Posterior cingulate gyrus (tissue), 11 donors: Measurements from ENCODE around the gene TAGLN3.
"Not testable (repeated sequence)": the region's sequence is repeated elsewhere in the genome, so short reads cannot be mapped to it uniquely, and the experiment has no call there.

Experiments
- DNase-seq, 10 donors: peaks; one replicate each; pipeline versions ENCODE4 v3.0.0 to v3.0.0-alpha.2; 2020 to 2021; ENCODE audit warnings: mixed read lengths in 3 of 10
- intact Hi-C: fragments of 100-400 bp; cut with DNase I; formaldehyde crosslinking; loops from one replicate; pipeline ENCODE4 v1.15.1; 2023

Gene TAGLN3

GRCh38 chr3:112005091-112005672 is 6.5 kb downstream of the TAGLN3 start:
- intact Hi-C loops: no loop called here
- DNase-seq: no peak

GRCh38 chr3:112007633-112008032 is 8.9 kb downstream of the TAGLN3 start:
- intact Hi-C loops: no loop called here

GRCh38 chr3:112009670-112010069 is 10.9 kb downstream of the TAGLN3 start:
- intact Hi-C loops: no loop called here
- no peak for DNase-seq

More at GRCh38 chr3:112007633-112008032, 8.9 kb downstream of the TAGLN3 start:
- DNase-seq: no peak

- DNase-seq: no peak
- intact Hi-C loops: no loop called here
Measured at GRCh38 chr3:112010636-112011035, 11.9 kb downstream of the TAGLN3 start.

- intact Hi-C loops: no loop called here
- peak in 1 of 10 donors; percentile 54 for DNase-seq
Measured at GRCh38 chr3:112011376-112011940, 12.7 kb downstream of the TAGLN3 start.

DNA sequence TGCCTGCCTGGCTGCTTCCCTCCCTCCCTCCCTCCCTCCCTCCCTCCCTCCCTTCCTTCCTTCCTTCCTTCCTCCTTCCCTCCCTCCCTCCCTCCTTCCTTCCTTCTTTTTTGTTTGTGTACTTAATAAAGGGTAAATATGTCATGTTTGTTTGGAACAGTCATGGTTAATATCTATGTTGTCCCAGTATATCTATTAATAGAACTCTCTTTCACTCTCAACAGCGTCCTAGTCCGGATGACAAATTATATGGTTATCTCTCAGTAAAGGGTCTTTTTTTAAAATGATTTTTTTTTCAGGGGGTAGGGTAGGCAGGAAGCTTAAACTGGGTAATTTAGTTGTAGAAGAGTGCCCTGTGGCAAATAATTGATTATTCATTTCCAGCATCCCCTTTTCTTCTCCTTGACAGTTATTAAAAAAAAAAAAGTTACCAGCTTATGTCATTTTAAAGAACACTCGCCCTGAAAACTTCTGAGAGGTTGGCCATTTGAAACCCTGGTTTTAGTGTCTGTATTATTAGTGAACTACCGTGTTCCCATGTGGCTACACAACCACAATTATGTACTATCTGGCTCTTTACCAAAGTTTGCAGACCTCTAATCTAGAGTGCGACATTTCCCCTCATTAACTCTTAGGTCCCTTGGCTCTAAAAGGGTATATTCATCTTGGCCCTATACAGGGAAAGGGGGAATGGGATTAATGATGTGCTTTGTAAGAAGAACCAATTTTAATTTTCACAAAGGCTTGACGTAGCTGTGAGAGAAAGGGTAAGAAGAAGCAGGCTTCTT is 13.7 kb downstream of the TAGLN3 start:
- intact Hi-C loops: no loop called here

GRCh38 chr3:112013058-112013783 is 14.5 kb downstream of the TAGLN3 start:
- peak in 9 of 10 donors; percentile 54 to 94 (median 65) for DNase-seq
- intact Hi-C loops: no loop called here

More for the DNA sequence above, 13.7 kb downstream of the TAGLN3 start:
- no peak for DNase-seq

DNA sequence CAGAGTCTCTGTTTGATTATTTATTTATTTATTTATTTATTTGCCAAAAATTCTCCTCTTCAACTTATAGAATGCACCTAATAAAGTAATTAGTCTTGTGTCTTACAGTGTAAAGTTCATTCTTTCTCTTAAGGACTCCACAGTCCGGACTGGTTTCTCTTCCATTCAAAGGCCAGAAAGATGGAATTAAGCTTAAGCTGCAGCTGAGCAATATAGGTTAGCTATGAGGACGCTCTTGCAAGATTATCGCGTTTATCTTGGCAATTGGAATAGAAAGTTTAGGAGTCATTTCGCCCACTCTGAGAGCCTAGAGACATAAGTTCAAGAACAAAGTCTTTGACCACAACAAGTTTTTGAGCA is 15.0 kb downstream of the TAGLN3 start:
- intact Hi-C loops: no loop called here
- DNase-seq: no peak

DNA sequence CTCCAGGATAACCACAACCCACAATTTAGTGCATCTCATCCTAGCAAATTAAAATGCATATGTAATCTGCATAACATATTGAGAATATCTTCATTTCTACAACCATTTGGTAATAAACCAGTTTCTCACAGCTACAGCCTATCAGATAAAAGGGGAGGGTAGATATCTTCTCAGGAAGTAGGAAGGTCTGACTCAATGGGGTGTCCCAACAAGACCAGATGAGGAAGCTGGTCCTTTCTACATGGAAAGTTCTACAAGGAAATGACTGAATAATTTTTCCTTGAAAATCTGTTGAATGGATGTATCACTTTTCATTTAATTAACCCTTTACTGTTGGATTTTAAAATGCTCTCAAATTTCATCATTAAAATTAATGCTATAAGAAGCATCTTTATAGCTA is 18.4 kb downstream of the TAGLN3 start:
- intact Hi-C loops: no loop called here
- DNase-seq: no peak

- no peak for DNase-seq
- intact Hi-C loops: no loop called here
Measured at GRCh38 chr3:112018712-112019111, 20.0 kb downstream of the TAGLN3 start.

DNA sequence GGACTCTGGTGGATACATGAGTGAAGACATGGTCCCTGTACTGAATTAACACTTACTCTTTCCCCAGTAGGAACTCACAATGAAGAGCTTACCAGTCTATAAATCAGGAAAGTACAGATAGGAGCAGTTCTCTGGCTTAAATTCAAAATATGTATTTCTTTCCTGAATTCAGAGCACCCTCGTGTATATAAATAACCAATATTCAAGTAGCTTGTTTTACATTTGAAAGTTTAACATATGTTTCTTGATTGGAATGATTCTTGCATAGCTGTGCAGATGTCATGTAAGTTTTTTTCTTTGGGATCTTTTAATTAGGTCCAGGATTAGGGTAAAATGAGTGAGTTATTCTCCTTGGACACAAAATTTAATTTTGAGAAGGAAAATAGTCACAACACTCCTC is 21.0 kb downstream of the TAGLN3 start:
- intact Hi-C loops: no loop called here
- DNase-seq: no peak

GRCh38 chr3:112020674-112021085 is 22.0 kb downstream of the TAGLN3 start:
- DNase-seq: no peak
- intact Hi-C loops: no loop called here

DNA sequence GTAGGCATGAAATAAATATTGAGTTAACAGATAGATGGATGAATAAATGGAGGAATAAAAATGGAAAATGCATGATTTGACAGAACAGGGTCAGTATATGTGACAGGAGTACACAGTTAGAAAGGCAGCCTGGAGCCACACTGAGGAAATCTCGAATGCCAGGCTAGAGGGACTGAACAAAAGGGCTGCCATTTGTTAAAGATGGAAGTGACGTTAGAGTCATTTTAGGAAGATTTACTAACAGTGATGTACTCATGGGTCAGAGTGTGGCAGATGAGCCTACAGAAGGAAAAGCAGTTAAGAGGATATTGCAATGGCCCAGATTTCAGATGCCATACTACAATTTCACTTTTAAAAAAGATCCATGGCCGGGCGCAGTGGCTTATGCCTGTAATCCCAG is 28.4 kb downstream of the TAGLN3 start:
- no peak for DNase-seq
- intact Hi-C loops: no loop called here

DNA sequence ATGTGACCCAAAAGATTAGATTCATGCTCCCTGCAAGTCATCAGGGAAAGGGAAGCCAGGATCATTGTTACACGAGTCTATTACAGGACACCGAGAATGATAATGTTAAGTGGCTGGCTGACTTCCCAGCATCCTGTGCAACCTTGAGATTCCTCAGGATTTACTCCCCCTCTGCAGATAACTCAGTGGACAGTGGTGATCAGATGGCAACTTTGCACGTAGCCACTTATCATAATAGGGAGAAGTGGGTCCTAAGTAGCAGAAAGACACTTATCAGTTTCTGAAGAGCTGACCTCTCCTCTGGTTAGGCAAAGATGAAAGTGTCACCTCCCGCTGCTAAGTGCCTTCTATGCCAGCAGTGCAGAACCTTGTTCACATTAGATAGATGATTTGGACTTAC is 29.1 kb downstream of the TAGLN3 start:
- DNase-seq: no peak
- intact Hi-C loops: no loop called here

DNA sequence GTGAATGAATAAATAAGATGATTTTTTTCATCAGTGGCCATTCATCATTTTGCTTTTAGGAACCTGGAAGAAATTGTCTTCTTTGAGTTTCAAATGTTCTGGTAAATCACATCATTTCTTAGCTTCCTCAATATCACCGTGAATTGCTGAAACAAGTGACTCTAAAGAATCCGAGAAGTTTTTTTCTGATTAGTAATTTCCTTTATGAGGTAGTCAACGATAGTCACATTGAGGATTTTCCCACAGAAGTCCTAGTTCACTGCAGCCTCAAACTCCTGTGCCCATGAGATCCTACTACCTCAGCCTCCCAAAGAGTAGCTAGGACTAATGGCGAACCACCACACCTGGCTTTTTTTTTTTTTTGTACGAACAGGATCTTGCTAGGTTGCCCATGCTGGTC is 32.2 kb downstream of the TAGLN3 start:
- intact Hi-C loops: no loop called here
- DNase-seq: no peak

DNA sequence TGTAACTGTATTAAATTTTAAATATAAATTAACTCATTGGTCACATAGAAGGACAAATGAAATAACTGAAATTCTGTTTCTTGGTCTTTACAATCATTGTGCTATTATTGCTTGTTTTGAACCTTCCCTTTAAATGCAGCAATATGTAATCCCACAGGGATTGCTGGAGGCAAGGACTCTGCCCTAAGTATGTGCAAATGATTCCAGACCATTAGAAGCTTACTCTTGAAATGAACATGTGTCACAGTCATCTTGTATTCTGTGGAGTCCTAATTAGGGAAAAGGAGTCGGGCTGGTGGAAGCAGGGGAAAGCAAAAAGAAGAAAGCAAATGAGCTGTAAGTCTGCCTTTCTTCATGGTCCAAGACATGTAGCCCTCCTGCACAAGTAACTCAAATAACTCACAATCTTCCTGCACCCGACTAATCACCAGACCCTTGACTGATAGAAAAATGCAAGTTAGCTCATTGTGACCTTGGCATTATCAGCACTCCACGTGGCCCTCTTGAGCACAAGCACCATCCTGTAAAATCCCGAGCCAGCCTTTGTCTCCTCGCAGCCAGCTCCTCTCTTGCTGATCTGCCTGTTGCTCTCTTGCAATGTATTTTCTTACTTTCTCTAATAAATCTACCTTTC is 33.5 kb downstream of the TAGLN3 start:
- intact Hi-C loops: no loop called here
- DNase-seq: no peak

- intact Hi-C loops: no loop called here
Measured at GRCh38 chr3:112034436-112034835, 35.7 kb downstream of the TAGLN3 start, which contains the start of gene TMPRSS7. Gene TMPRSS7, plus strand, starts transcription at chr3:112034736. Its CDS starts 110 bp downstream, at chr3:112034846.

DNA sequence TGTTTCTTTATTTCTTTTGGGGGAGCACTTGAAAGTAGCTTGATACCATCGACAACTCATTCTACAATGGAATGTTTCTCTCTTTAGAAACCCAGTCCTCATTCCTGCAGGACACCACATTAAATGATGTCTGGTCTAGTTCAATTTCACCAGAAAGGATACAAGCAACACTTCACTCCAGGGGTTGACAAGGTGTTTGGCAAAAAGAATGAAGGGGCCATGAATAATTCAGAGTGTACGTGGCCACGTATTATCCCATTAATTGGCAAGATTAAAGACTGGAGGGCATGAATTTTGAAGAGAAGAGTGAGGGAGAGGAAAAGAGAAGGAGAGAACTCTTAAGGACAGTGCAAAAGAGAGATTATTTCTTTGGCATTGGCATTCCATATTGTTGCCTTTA is 36.5 kb downstream of the TAGLN3 start:
- intact Hi-C loops: no loop called here
- DNase-seq: no peak

More at GRCh38 chr3:112034436-112034835, 35.7 kb downstream of the TAGLN3 start, which contains the start of gene TMPRSS7:
- no peak for DNase-seq

DNA sequence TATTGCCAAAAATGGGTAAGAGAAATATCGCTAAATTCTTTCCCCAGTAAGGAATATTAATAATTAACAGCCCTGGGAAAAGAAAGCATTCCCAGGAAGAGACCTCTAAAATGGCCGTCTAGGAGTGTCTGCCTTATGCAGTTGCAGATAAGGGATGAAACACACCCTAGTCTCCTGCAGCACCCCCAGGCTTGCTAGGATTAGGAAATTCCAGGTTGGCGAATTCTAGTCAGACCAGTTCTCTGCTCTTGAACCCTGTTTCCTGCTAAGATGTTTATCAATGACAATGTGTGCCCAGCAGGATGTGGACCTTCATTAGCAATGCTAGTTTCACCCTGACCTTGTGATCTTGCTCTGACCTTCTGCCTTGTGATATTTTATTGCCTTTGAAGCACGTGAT is 38.5 kb downstream of the TAGLN3 start:
- DNase-seq, intact Hi-C loops: not testable (repeated sequence)

DNA sequence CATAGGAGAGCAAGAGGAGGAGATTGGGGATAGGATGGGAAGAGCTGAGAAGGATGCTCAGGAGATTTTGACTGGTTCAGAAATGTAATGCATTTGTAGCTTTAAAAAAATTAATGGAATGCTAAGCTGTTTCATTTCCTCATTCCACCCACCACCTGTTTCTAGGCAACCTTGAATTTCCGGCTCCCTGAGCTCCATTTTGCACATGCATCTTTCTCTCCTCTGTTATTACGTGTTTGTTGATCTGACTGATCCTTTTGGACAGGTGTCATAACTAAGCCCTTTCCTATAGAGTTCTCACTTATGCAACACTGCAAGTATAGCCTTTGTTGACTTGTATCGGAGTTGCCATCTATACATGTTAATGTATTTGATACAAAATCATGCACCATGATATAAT is 40.1 kb downstream of the TAGLN3 start:
- intact Hi-C loops: no loop called here
- DNase-seq: peak in 1 of 10 donors; percentile 9

- no peak for DNase-seq
- intact Hi-C loops: loop anchor here (10.0 kb wide), 1 partner anchor 327 kb away; no protein-coding TSS in a partner anchor
Measured at GRCh38 chr3:112041321-112041720, 42.6 kb downstream of the TAGLN3 start.
